Upper lobe of right lung (tissue), 1 donor: ENCODE data around the gene INKA2. TPM values are rescaled to one million over a fixed set of nuclear protein-coding genes. Genes with fewer than 3 reads are reported as not detected.

Experiments used
- ATAC-seq: fragments of 200-7000 bp; cut with Tn5 transposase; one replicate; pipeline ENCODE4 v1.9.1; 2020; ENCODE audit warnings: mild to moderate bottlenecking, moderate library complexity
- DNase-seq: peaks from one replicate; pipeline ENCODE4 v3.0.0-alpha.2; 2020
- H3K27ac ChIP-seq: fragments of 200-600 bp; one replicate; pipeline ENCODE4 v1.8.0; 2022
- H3K27me3 ChIP-seq: fragments of 200-600 bp; one replicate; pipeline ENCODE4 v1.8.0; 2022; ENCODE audit warnings: mild to moderate bottlenecking
- H3K36me3 ChIP-seq: fragments of 200-600 bp; one replicate; pipeline ENCODE4 v1.8.0; 2022
- H3K4me1 ChIP-seq: fragments of 200-600 bp; one replicate; pipeline ENCODE4 v1.8.0; 2022
- H3K4me3 ChIP-seq: fragments of 200-600 bp; one replicate; pipeline ENCODE4 v1.8.0; 2022; ENCODE audit warnings: mild to moderate bottlenecking
- H3K9me3 ChIP-seq: fragments of 200-600 bp; one replicate; pipeline ENCODE4 v1.8.0; 2022
- CTCF ChIP-seq: fragments of 200-600 bp; IDR thresholded peaks from one replicate; pipeline ENCODE4 v1.8.0; 2022; ENCODE audit warnings: antibody characterized with exemption
- intact Hi-C: fragments of 100-400 bp; cut with DNase I; formaldehyde crosslinking; loops from one replicate; pipeline ENCODE4 v1.11.0; 2022
- total RNA-seq: library from RNA; stranded (reverse); fragmentation: NEBNext Ultra II Directional; extraction: Animal tissue kit (Norgen Biotek cat#: 25700); gene quantifications from one replicate; pipeline ENCODE4 v1.2.1, GENCODE V29; 2021
- donor health status: DM: no; HTN: yes; CAD: no; lungs with severe emphysema.

The INKA2 gene
- total RNA-seq, 1 donor from 2014 or later = 13.3 TPM

DNA sequence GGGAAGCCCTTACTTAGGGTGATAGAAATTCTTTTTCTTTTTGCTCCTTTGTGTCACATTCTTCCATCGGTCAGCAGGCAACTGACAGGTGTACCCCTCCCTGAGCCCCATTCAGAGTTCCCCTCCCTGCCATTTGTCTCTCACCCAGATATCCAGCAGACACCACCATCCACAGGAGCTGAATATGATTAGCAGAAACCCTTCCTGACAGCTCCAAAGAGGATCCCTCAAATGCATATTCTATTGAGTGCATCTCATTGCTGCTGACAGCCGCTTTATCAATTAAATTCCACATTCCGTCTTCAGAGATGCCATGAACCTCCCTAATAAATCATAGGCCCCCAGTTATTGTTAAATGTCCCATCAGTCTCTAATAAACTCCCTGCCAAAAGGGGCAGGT is 10.4 kb upstream of the INKA2 start:
- no peaks in the 10 kb centered on the region for H3K36me3 ChIP-seq
- intact Hi-C loops = loop anchor here (10.0 kb wide), 1 partner anchor 265 kb away; no protein-coding TSS in a partner anchor
- H3K27me3 ChIP-seq = no peaks in the 10 kb centered on the region
- H3K27ac ChIP-seq = no peak overlapping the region
- DNase-seq (no peak), ATAC-seq (no peak)
- TF ChIP-seq CTCF = no peak
- H3K4me1 ChIP-seq = no peaks in the 10 kb centered on the region
- no peak overlapping the region for H3K4me3 ChIP-seq
- H3K9me3 ChIP-seq = no peaks in the 10 kb centered on the region

DNA sequence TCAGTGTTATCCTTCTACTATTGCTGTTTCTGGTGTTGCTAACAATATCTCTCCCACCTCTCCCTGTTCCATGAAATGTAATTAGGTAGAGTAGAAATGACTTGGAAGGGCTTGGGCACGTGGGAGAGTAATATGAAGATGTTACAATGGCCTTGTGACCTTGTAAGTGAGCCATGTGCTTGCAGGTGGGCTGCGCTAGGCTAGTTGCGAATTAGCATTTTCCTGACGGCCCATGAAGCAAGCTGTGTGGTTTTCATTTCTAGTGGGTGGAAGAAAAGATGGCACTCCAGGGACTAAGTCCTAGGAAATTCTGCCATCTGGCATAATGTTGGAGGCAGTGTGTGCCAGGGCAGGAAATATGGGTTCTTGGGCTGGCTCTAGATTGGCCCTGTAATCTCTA is 8.8 kb upstream of the INKA2 start:
- Histone ChIP-seq H3K4me3 (no peak overlapping the region), H3K4me1 (no peaks in the 10 kb centered on the region), H3K27me3 (no peaks in the 10 kb centered on the region), H3K9me3 (no peaks in the 10 kb centered on the region), H3K36me3 (no peaks in the 10 kb centered on the region), H3K27ac (no peak overlapping the region)
- no peak for TF ChIP-seq CTCF
- DNase-seq = no peak
- intact Hi-C loops = no loop called here
- ATAC-seq = no peak

DNA sequence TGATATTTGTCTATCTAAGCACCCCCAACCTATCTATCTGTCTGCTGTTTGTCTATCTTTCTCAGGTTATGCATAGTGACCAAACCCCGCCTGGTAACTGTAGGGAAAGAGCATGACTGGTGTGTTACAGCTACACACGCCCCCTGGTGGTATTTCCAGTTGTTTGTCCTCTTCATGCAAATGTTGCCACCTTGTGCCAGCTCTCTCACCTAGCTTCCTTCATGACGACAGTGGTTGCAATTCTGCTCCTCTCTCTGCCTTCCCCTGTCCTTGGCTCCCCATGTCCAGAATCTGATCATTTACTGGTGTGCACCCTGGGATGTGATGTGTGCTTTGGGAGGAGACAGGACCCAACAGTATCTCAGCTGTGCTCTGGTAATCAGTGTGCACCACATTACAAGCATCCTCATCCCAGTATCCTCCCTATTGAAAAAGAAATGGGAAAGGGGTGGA is 8.1 kb upstream of the INKA2 start:
- no peaks in the 10 kb centered on the region for H3K4me1 ChIP-seq
- H3K27me3 ChIP-seq = no peaks in the 10 kb centered on the region
- H3K27ac ChIP-seq = no peak overlapping the region
- no peaks in the 10 kb centered on the region for H3K36me3 ChIP-seq
- peak; percentile 68 for TF ChIP-seq CTCF
- no peak overlapping the region for H3K4me3 ChIP-seq
- no peaks in the 10 kb centered on the region for H3K9me3 ChIP-seq
- intact Hi-C loops = no loop called here
- ATAC-seq = peak; percentile 95
- no peak for DNase-seq

- Histone ChIP-seq H3K27me3 (no peaks in the 10 kb centered on the region), H3K27ac (no peak overlapping the region), H3K4me3 (no peak overlapping the region), H3K9me3 (no peaks in the 10 kb centered on the region), H3K36me3 (no peaks in the 10 kb centered on the region), H3K4me1 (no peaks in the 10 kb centered on the region)
- intact Hi-C loops = no loop called here
- DNase-seq (no peak), ATAC-seq (no peak)
- no peak for TF ChIP-seq CTCF
These were observed 7.4 kb upstream of the INKA2 start for GRCh38 chr1:111746614-111746999.

DNA sequence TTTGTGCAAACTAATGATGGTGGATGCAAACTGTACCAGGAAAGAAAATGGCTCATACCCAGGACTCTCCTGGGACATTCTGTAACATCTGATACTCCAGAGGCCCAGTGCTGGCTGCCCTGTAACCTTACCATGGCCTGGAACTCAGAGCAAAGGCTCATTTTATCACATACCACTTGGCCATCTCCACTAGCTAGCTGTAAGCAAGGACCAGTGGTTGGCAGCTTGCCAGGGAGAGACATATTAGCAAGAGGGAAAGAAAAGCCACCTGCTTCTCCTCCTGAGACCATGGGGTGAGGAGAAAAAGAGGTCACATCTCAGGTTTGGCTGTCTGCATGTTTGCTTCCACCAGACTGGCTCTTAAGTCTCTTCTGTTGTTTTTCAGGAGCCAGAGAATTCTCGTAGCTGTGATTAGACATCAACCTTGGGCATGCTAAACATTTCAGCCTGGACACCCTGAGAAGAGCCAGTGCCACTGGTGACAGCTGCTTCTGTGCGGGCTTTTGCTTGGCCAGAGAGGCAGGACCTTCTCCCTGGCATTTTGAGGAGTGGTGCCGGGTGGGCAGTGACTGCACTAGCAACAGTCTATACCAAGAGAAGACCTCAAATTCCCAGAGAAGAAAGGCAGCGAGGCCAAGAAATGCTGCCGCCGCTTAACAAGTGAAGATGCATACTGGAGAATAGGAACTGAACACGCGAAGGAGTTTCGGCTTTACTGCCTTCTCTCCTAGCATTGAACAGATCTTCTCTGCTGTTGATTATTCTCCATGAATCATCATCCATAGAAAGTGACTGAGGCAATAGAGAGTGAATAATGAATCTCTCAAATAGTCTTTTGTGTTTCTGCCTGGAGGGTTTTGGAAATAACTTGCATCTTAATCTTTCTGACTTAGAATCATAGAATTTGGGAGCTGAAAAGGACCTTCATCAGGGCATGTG is 6.7 kb upstream of the INKA2 start:
- no peak for DNase-seq
- TF ChIP-seq CTCF = no peak
- Histone ChIP-seq H3K27me3 (no peaks in the 10 kb centered on the region), H3K4me1 (no peaks in the 10 kb centered on the region), H3K36me3 (no peaks in the 10 kb centered on the region), H3K4me3 (no peak overlapping the region), H3K27ac (no peak overlapping the region), H3K9me3 (no peaks in the 10 kb centered on the region)
- intact Hi-C loops = no loop called here
- ATAC-seq = no peak
